Activated T-helper 2 cell treated with anti-CD3 and anti-CD28 coated beads, Interferon-gamma antibody, Interleukin-2, Interleukin-4, amounts not matched to agents 10 μg/mL and 5 μg/mL and 100 μg/mL, durations not matched to agents 14 hours and 24 hours and 36 hours (primary cell): ENCODE results near the gene MMP25. TPM values are rescaled to one million over a fixed set of nuclear protein-coding genes. Genes with fewer than 3 reads are reported as not detected.

Experiments
- DNase-seq: peaks from one replicate; pipeline ENCODE4 v3.0.0; 2021; ENCODE audit warnings: low spot score
- H3K27ac Mint-ChIP-seq: one replicate; pipeline ENCODE4 v1.8.0; 2021; ENCODE audit warnings: mixed read lengths
- H3K27me3 Mint-ChIP-seq: one replicate; pipeline ENCODE4 v1.8.0; 2021; ENCODE audit warnings: low read depth, mixed read lengths
- H3K36me3 Mint-ChIP-seq: one replicate; pipeline ENCODE4 v1.8.0; 2021; ENCODE audit warnings: low read depth, mixed read lengths
- H3K4me1 Mint-ChIP-seq: one replicate; pipeline ENCODE4 v1.8.0; 2021; ENCODE audit warnings: low read depth, mixed read lengths
- H3K4me3 Mint-ChIP-seq: one replicate; pipeline ENCODE4 v1.8.0; 2021; ENCODE audit warnings: low read depth, mild to moderate bottlenecking, moderate library complexity, mixed read lengths
- H3K9me3 Mint-ChIP-seq: one replicate; pipeline ENCODE4 v1.8.0; 2021; ENCODE audit warnings: mixed read lengths
- intact Hi-C: fragments of 100-400 bp; cut with micrococcal nuclease; formaldehyde crosslinking; loops from one replicate; pipeline ENCODE4 v1.15.1; 2023
- total RNA-seq: library from RNA; stranded (reverse); gene quantifications from 2 replicates; pipeline ENCODE4 v1.2.3, GENCODE V29; 2022

Gene MMP25
- total RNA-seq, 1 donor from 2014 or later, result 7.7 TPM

DNA sequence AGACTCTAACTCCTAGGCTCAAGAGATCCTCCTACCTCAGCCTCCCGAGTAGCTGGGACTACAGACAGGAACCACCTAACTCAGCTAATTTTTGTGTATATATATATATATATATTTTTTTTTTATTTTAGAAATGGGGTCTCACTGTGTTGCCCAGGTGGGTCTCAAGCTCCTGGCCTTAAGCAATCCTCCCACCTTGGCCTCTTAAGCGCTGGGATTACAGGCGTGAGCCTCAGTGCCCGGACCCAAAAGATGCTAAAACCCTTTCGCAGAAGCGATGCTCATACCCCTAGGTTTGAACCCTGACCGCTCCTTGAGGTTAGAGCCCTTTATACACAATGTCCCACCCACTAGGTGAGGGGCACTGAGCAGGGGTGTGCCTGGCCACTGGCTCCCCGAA is 35.9 kb upstream of the MMP25 start:
- Mint-ChIP-seq H3K4me1 (peaks cover 23% of the 10 kb centered on the region), H3K9me3 (no peaks in the 10 kb centered on the region), H3K4me3 (no peak overlapping the region), H3K27me3 (peaks cover 11% of the 10 kb centered on the region), H3K27ac (no peak overlapping the region), H3K36me3 (no peaks in the 10 kb centered on the region)
- intact Hi-C loops, result no loop called here
- DNase-seq, result no peak

DNA sequence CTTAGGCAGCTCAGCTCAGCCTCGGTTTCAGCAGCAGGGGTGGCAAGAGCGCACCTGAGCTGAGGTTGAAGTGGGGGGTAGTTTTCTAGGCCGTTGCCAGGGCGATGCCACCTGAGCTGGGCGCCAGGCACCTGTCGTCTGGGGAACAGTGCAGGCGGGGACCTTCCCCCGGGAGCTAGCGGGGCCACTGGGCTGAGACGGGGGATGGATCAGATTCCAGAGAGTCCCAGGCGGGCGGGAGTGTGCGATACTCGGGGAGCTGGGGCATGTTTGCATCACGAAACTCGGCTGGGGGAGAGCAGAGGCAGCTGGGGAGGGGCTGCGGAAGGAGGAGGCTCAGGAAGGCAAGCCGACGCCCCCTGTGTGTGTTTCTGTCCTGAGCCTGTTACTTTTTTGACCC is 34.1 kb upstream of the MMP25 start:
- peaks cover 16% of the 10 kb centered on the region for H3K4me1 Mint-ChIP-seq
- intact Hi-C loops, result no loop called here
- DNase-seq, result no peak
- H3K36me3 Mint-ChIP-seq, result no peaks in the 10 kb centered on the region
- no peak overlapping the region for H3K27ac Mint-ChIP-seq
- H3K27me3 Mint-ChIP-seq, result peaks cover 14% of the 10 kb centered on the region
- no peak overlapping the region for H3K4me3 Mint-ChIP-seq
- H3K9me3 Mint-ChIP-seq, result no peaks in the 10 kb centered on the region

DNA sequence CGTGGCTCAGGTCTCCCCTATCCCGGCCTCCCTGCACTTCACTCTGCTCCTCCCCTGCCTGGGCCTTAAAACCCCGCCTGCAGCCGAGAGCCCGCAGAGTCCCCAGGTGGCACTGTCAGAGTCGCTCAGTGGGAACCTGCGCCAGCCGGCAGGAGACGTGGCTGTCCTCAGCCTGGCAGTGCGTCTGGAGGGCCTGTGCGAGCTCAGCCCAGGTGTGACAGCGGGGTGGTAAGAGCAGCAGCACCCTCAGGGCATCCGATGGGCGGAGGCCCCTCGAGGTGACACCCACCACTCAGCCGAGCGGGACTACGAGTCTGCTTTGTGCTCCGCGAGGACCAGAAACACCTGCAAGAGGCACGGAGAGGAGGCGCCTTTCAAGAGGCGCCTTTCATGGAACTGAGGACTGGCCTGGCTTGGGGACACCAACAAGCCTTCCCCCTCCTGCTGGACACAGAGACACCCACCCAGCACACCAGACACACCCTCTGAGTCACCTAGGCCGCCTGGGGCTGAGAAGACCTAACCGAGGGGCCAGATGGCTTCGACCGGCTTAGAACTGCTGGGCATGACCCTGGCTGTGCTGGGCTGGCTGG is 33.4 kb upstream of the MMP25 start, which contains the start of gene CLDN9:
Gene CLDN9, plus strand, starts transcription at position 96 of the 593 bp plus-strand sequence. Its CDS starts 440 bp downstream, at position 536.
- Mint-ChIP-seq H3K27ac (no peak within 1 kb of the TSS), H3K4me1 (peaks cover 9% of the 10 kb centered on the region), H3K27me3 (peaks cover 15% of the 10 kb centered on the region), H3K9me3 (no peaks in the 10 kb centered on the region), H3K36me3 (no peaks in the 10 kb centered on the region), H3K4me3 (no peak within 1 kb of the TSS)
- DNase-seq, result no peak
- intact Hi-C loops, result no loop called here

DNA sequence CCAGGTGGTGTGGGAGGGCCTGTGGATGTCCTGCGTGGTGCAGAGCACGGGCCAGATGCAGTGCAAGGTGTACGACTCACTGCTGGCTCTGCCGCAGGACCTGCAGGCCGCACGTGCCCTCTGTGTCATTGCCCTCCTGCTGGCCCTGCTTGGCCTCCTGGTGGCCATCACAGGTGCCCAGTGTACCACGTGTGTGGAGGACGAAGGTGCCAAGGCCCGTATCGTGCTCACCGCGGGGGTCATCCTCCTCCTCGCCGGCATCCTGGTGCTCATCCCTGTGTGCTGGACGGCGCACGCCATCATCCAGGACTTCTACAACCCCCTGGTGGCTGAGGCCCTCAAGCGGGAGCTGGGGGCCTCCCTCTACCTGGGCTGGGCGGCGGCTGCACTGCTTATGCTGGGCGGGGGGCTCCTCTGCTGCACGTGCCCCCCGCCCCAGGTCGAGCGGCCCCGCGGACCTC is 32.8 kb upstream of the MMP25 start:
- Mint-ChIP-seq H3K4me3 (no peak overlapping the region), H3K27ac (no peak overlapping the region), H3K9me3 (no peaks in the 10 kb centered on the region), H3K4me1 (peaks cover 3% of the 10 kb centered on the region), H3K36me3 (no peaks in the 10 kb centered on the region), H3K27me3 (peaks cover 19% of the 10 kb centered on the region)
- no peak for DNase-seq
- intact Hi-C loops, result no loop called here

DNA sequence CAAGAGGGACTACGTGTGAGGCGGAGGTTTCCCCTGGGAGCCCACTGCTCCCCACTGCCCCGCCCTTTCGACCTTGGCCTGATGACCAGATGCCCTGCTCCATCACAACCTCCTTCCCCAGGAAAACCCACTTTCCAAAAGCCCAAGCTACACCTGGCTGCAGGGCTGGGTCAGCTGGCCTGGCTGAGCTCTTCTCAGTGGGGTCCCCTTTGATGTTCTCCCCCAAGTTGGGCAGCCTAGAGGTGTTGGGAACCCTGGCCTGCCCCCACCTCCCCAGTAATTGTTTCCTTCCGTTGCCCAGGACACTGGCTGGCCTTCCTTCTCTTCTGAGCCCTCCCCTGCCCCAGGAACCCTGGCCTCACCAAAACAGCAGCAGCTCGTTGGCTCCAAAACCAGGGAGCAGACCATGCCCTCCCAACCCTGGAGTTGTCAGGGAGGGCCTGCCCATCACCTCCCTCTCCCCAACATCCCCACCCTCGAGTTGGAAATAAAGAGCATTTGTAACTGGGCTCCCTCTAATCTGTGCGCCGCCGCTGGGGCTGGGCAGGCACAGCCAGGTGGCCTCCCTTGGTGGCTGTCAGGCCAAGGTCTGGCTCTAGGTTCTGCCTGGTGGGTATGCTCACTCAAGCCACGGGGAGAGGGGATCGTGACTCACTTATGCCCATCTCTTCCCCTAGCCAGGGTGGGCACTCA is 32.2 kb upstream of the MMP25 start:
- intact Hi-C loops, result no loop called here
- no peak for DNase-seq
- no peak overlapping the region for H3K27ac Mint-ChIP-seq
- no peaks in the 10 kb centered on the region for H3K9me3 Mint-ChIP-seq
- no peak overlapping the region for H3K4me3 Mint-ChIP-seq
- peaks cover 22% of the 10 kb centered on the region for H3K27me3 Mint-ChIP-seq
- no peaks in the 10 kb centered on the region for H3K36me3 Mint-ChIP-seq
- no peaks in the 10 kb centered on the region for H3K4me1 Mint-ChIP-seq

DNA sequence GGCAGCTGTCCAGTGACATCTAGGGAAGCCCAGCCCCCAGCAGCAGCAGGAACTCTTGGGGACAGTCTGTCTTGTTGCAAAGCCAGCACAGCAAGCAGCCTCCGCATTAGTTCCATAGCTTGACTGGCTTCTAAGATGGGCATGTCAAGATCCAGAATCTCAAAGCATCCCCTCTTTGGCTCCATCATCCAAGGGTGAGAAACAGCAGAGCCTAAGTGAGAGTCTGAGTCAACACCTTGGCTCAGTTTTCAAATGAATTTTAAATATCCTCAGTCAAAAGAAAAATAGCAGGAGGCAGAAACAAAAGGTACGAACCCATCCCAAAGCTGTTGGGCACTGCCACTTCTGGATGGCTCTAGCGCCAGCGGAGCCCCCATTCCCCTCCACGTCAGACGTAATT is 31.4 kb upstream of the MMP25 start:
- Mint-ChIP-seq H3K27me3 (peaks cover 23% of the 10 kb centered on the region), H3K27ac (no peak overlapping the region), H3K9me3 (no peaks in the 10 kb centered on the region), H3K36me3 (no peaks in the 10 kb centered on the region), H3K4me3 (no peak overlapping the region), H3K4me1 (peaks cover 4% of the 10 kb centered on the region)
- intact Hi-C loops, result no loop called here
- DNase-seq, result no peak

DNA sequence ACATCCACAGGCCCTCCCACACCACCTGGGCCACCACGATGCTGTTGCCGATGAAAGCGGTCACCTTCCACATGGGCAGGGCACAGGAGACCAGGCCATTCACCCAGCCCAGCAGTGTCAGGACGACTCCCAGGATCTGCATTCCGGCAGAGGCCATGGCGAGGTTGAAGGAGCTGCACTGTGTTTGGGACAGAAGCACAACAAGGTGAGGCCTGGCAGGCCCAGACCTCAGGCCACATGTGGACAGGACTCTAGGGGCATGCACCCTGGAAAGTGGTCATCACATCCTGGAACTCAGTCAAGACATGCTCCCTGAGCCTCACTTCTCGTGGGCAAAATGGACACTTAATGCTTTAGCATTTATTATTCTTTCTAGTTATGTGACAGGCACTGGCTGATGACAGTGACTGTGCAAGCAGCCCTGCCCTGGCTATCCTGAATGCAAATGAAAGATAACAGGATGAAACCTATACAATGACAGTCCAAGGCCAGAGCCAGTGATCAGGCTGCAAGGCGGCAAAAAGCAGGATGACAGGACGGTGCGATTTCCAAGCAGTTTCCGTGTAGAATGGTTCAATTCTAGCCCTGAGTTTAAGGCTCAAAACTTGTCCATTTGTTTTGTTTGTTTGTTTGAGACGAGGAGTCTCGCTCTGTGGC is 30.4 kb upstream of the MMP25 start:
- Mint-ChIP-seq H3K4me3 (no peak overlapping the region), H3K36me3 (no peaks in the 10 kb centered on the region), H3K27me3 (peaks cover 24% of the 10 kb centered on the region), H3K9me3 (no peaks in the 10 kb centered on the region), H3K4me1 (peaks cover 5% of the 10 kb centered on the region), H3K27ac (no peak overlapping the region)
- intact Hi-C loops, result no loop called here
- no peak for DNase-seq

DNA sequence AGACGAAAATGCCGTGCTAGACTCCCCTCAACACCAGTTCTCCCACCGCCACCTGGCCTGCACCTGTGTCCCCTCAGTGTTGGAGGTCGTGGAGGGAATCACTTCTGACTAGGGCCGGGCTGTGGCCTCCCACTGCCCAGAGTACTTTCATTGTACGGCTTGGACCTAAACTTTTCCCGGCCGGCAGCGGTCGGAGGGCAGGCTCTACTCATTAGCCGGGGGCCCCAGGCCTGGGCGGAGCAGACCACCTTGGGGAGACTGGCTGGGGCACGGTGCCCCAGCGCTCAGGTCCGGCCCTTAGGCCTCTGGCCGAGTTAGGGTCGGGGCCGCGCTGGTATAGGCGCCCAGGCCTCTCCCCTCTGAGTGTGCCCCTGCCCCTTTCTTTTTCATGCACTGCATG is 29.0 kb upstream of the MMP25 start:
- intact Hi-C loops, result no loop called here
- Mint-ChIP-seq H3K4me1 (peaks cover 18% of the 10 kb centered on the region), H3K36me3 (no peaks in the 10 kb centered on the region), H3K4me3 (no peak overlapping the region), H3K27ac (no peak overlapping the region), H3K9me3 (no peaks in the 10 kb centered on the region), H3K27me3 (peaks cover 24% of the 10 kb centered on the region)
- DNase-seq, result no peak

DNA sequence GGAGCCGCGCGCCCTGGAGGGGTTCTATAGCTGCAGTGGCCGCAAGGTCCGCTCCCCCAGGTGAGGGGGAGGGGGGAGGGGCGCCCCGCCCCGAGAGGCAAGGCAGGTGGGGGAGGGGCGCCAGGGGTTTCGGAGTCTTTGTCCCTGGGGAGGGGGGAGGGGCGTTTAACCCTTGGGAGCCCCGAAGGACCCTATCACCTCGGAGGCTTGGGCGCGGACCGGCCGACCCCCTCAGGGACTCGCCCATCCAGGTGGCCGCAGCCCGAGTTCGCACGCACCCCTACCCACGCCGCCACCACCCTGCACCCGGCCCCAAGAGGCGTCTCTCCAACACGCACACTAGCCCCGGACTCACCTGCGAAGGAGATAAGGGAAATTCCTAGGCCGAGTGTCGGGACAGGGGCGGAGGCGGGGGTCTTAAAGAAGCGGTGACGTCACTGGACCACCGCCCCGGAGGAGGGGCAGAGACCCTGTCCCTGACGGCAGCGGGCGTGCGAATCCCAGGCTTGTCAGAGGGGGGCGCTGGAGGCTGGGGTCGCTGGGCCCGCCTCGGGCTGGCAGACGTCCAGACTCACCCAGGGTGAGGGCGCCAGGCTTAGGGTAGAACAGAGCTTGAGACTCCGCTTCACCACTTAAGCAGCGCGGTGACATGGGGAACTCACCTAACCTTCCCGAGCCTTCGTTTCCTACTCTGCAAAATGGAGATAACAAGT is 28.4 kb upstream of the MMP25 start, which contains the start of gene CLDN6:
Gene CLDN6, minus strand, starts transcription at position 390 of the 713 bp plus-strand sequence. CDS start 2,162 bp downstream, outside the sequence.
- no peaks in the 10 kb centered on the region for H3K36me3 Mint-ChIP-seq
- no peak within 1 kb of the TSS for H3K4me3 Mint-ChIP-seq
- H3K4me1 Mint-ChIP-seq, result peaks cover 24% of the 10 kb centered on the region
- intact Hi-C loops, result no loop called here
- H3K27ac Mint-ChIP-seq, result no peak within 1 kb of the TSS
- no peaks in the 10 kb centered on the region for H3K9me3 Mint-ChIP-seq
- no peak for DNase-seq
- H3K27me3 Mint-ChIP-seq, result peaks cover 21% of the 10 kb centered on the region

DNA sequence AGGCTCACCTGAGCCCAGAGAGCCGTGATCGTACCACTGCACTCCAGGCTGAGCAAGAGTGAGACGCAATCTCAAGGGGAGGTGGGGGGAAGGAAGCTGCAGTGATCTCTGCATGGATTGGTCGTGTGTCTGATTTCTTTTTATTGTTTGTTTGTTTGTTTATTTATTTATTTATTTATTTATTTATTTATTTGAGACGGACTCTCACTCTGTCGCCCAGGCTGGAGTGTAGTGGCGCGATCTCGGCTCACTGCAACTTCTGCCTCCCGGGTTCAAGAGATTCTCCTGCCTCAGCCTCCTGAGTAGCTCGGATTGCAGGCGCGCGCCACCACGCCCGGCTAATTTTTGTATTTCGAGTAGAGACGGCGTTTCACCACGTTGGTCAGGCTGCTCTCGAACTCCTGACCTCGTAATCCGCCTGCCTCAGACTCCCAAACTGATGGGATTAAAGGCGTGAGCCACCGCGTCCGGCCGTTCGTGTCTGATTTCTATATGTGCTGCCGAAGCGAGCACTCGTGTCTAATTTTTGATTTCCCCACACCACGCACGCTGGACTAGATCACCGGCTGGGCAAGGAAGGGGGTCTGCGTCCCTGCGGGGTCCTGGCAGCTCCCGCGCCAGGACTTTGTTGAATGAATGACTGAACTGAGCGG is 26.6 kb upstream of the MMP25 start:
- intact Hi-C loops, result loop anchor here (1.0 to 10.0 kb wide), 3 partner anchors 16 to 105 kb away; partner anchors contain the start of gene PKMYT1

DNA sequence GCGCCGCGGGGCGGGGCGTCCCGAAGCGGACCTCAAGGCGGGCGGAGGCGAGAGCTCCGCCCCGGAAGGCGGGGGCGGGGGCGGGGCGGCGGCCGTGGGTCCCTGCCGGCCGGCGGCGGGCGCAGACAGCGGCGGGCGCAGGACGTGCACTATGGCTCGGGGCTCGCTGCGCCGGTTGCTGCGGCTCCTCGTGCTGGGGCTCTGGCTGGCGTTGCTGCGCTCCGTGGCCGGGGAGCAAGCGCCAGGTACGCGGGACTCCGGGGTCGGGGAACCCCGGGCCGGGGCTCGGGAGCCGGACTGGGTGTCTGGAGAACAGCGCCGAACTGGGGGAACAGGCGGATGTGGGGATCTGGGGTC is 26.1 kb upstream of the MMP25 start, which contains the start of gene TNFRSF12A:
Gene TNFRSF12A, plus strand, starts transcription at position 122 of the 357 bp plus-strand sequence. Its CDS starts 30 bp downstream, at position 152.
- Mint-ChIP-seq H3K36me3 (peaks cover 3% of the 10 kb centered on the region), H3K4me1 (peaks cover 34% of the 10 kb centered on the region), H3K4me3 (peak within 1 kb of the TSS; percentile 88), H3K27me3 (peaks cover 16% of the 10 kb centered on the region), H3K27ac (peak within 1 kb of the TSS; percentile 90), H3K9me3 (no peaks in the 10 kb centered on the region)
- DNase-seq, result peak; percentile 70
- intact Hi-C loops, result loop anchor here (1.0 to 10.0 kb wide), 3 partner anchors 17 to 105 kb away; partner anchors contain the start of gene PKMYT1

More for the DNA sequence above, 26.6 kb upstream of the MMP25 start:
- Mint-ChIP-seq H3K27me3 (peaks cover 16% of the 10 kb centered on the region), H3K9me3 (no peaks in the 10 kb centered on the region), H3K36me3 (peaks cover 3% of the 10 kb centered on the region), H3K4me1 (peaks cover 32% of the 10 kb centered on the region), H3K27ac (peak overlapping the region; percentile 68), H3K4me3 (peak overlapping the region; percentile 88)
- no peak for DNase-seq
